Measurements from ENCODE around the gene ABCC9. TPM values are rescaled to one million over a fixed set of nuclear protein-coding genes. Genes with fewer than 3 reads are reported as not detected.
A peak's percentile ranks its signal among the peaks of the same experiment; 100 is the strongest.

The ABCC9 gene
- total and polyA plus RNA-seq, 12 donors = 8.7 to 128 (median 90.0) TPM

- Histone ChIP-seq H3K27me3 (no peaks in the 10 kb centered on the region), H3K27ac (peak overlapping the region in 1 of 10 donors; percentile 39), H3K9me3 (no peaks in the 10 kb centered on the region), H3K36me3 (peaks cover 0 to 48% (median 3%) of the 10 kb centered on the region in 9 donors), H3K4me3 (no peak overlapping the region), H3K4me1 (no peaks in the 10 kb centered on the region)
- DNase-seq = no peak
- peak in 1 of 8 donors; percentile 27 for ATAC-seq
- 44 to 72% methylated on average over 1 of the region's 1 CpG for WGBS, 2 donors
- intact Hi-C loops (cut with DNase I) = no loop called here
- TF ChIP-seq CTCF (IDR thresholded peaks at IDR 0.05) = no peak
Measured at GRCh38 chr12:21913823-21914222, 27.4 kb downstream of the ABCC9 start.

- Histone ChIP-seq H3K36me3 (peaks cover 0 to 63% (median 5%) of the 10 kb centered on the region in 9 donors), H3K4me3 (no peak overlapping the region), H3K27ac (no peak overlapping the region), H3K27me3 (no peaks in the 10 kb centered on the region), H3K4me1 (no peaks in the 10 kb centered on the region), H3K9me3 (no peaks in the 10 kb centered on the region)
- no peak for ATAC-seq
- intact Hi-C loops (cut with DNase I) = no loop called here
- 76 to 86% methylated on average over 3 of the region's 3 CpGs for WGBS, 2 donors
- TF ChIP-seq CTCF (IDR thresholded peaks at IDR 0.05) = no peak
- DNase-seq = no peak
Measured at GRCh38 chr12:21912318-21912717, 28.9 kb downstream of the ABCC9 start.

GRCh38 chr12:21911832-21912231, 29.4 kb downstream of the ABCC9 start:
- intact Hi-C loops (cut with DNase I) = no loop called here
- H3K36me3 ChIP-seq = peaks cover 0 to 68% (median 5%) of the 10 kb centered on the region in 9 donors
- no peaks in the 10 kb centered on the region for H3K27me3 ChIP-seq
- 52 to 62% methylated on average over 4 of the region's 4 CpGs for WGBS, 2 donors
- no peak overlapping the region for H3K4me3 ChIP-seq
- H3K27ac ChIP-seq = no peak overlapping the region
- TF ChIP-seq CTCF (IDR thresholded peaks at IDR 0.05) = no peak
- H3K4me1 ChIP-seq = no peaks in the 10 kb centered on the region
- DNase-seq = no peak
- H3K9me3 ChIP-seq = no peaks in the 10 kb centered on the region
- ATAC-seq = no peak

- Histone ChIP-seq H3K4me3 (no peak overlapping the region), H3K9me3 (no peaks in the 10 kb centered on the region), H3K4me1 (no peaks in the 10 kb centered on the region), H3K27me3 (no peaks in the 10 kb centered on the region), H3K36me3 (peaks cover 0 to 69% (median 5%) of the 10 kb centered on the region in 9 donors), H3K27ac (no peak overlapping the region)
- no peak for DNase-seq
- no peak for TF ChIP-seq CTCF (IDR thresholded peaks at IDR 0.05)
- intact Hi-C loops (cut with DNase I) = no loop called here
- 67 to 71% methylated on average over 6 of the region's 6 CpGs for WGBS, 2 donors
- ATAC-seq = no peak
Measured at GRCh38 chr12:21910657-21911056, 30.6 kb downstream of the ABCC9 start.
